ENCODE measurements around the gene KL. TPM values are rescaled to one million over a fixed set of nuclear protein-coding genes. Genes with fewer than 3 reads are reported as not detected.

KL gene
- polyA plus RNA-seq, 10 donors: 2.0 to 3.4 (median 2.6) TPM

GRCh38 chr13:33034882-33035520 is 18.8 kb downstream of the KL start:
- DNase-seq: no peak

GRCh38 chr13:33037673-33038072 is 21.4 kb downstream of the KL start:
- DNase-seq: no peak

GRCh38 chr13:33040090-33040489 is 23.9 kb downstream of the KL start:
- no peak for DNase-seq

- no peak for DNase-seq
Observed at GRCh38 chr13:33045851-33046592, 29.8 kb downstream of the KL start.

- no peak for DNase-seq
Observed at GRCh38 chr13:33050161-33050560, 33.9 kb downstream of the KL start.

GRCh38 chr13:33051632-33052031 is 35.4 kb downstream of the KL start:
- no peak for DNase-seq

GRCh38 chr13:33052506-33053280 is 36.5 kb downstream of the KL start:
- peak; percentile 73 to 88 (median 75) for DNase-seq

GRCh38 chr13:33053397-33054066 is 37.3 kb downstream of the KL start:
- peak in 1 of 3 donors; percentile 11 for DNase-seq

GRCh38 chr13:33057019-33057780 is 41.0 kb downstream of the KL start:
- peak; percentile 41 to 78 (median 68) for DNase-seq

GRCh38 chr13:33058776-33059327 is 42.6 kb downstream of the KL start:
- DNase-seq: peak in 2 of 3 donors; percentile 13 to 39

GRCh38 chr13:33060815-33061214 is 44.6 kb downstream of the KL start:
- DNase-seq: no peak

- no peak for DNase-seq
Observed at GRCh38 chr13:33066329-33066728, 50.1 kb downstream of the KL start.

- DNase-seq: no peak
Observed at GRCh38 chr13:33069365-33069764, 53.1 kb downstream of the KL start.

GRCh38 chr13:33070713-33071112 is 54.5 kb downstream of the KL start:
- no peak for DNase-seq

- no peak for DNase-seq
Observed at GRCh38 chr13:33072282-33072681, 56.1 kb downstream of the KL start.

GRCh38 chr13:33072759-33073158 is 56.5 kb downstream of the KL start:
- DNase-seq: no peak

GRCh38 chr13:33073338-33073737 is 57.1 kb downstream of the KL start:
- DNase-seq: no peak

- no peak for DNase-seq
Observed at GRCh38 chr13:33076001-33076992, 60.1 kb downstream of the KL start.

GRCh38 chr13:33078263-33078662 is 62.0 kb downstream of the KL start:
- DNase-seq: peak in 1 of 3 donors; percentile 44

GRCh38 chr13:33079960-33080359 is 63.7 kb downstream of the KL start:
- DNase-seq: no peak

All from muscle of back (tissue), 11 donors.